Fibroblast of skin of scalp (primary cell): ENCODE results near the gene SLC35B2.
"Not testable (repeated sequence)": the region's sequence is repeated elsewhere in the genome, so short reads cannot be mapped to it uniquely, and the experiment has no call there.

Source experiments
- DNase-seq: peaks from one replicate; pipeline ENCODE4 v3.0.0-alpha.2; 2013

The SLC35B2 gene

GRCh38 chr6:44233567-44234100 is 23.7 kb downstream of the SLC35B2 start:
- DNase-seq: no peak

- DNase-seq: no peak
Observed at GRCh38 chr6:44232676-44233566, 24.4 kb downstream of the SLC35B2 start.

GRCh38 chr6:44231426-44231825 is 25.9 kb downstream of the SLC35B2 start:
- not testable (repeated sequence) for DNase-seq

- no peak for DNase-seq
Observed at GRCh38 chr6:44230034-44230675, 27.2 kb downstream of the SLC35B2 start.

- DNase-seq: no peak
Observed at GRCh38 chr6:44229376-44230033, 27.8 kb downstream of the SLC35B2 start.

GRCh38 chr6:44228836-44229235 is 28.5 kb downstream of the SLC35B2 start:
- peak; percentile 15 for DNase-seq

GRCh38 chr6:44228433-44228832 is 28.9 kb downstream of the SLC35B2 start:
- DNase-seq: no peak

GRCh38 chr6:44228031-44228430 is 29.3 kb downstream of the SLC35B2 start:
- DNase-seq: no peak

- no peak for DNase-seq
Observed at GRCh38 chr6:44227148-44227793, 30.1 kb downstream of the SLC35B2 start.

GRCh38 chr6:44226368-44227147 is 30.8 kb downstream of the SLC35B2 start:
- DNase-seq: no peak

GRCh38 chr6:44225579-44226325 is 31.6 kb downstream of the SLC35B2 start:
- DNase-seq: no peak

- no peak for DNase-seq
Observed at GRCh38 chr6:44224965-44225305, 32.4 kb downstream of the SLC35B2 start.

- DNase-seq: peak; percentile 21
Observed at GRCh38 chr6:44224029-44224964, 33.0 kb downstream of the SLC35B2 start.

GRCh38 chr6:44223319-44224028 is 33.9 kb downstream of the SLC35B2 start, which contains the start of gene SLC29A1:
TSS of gene SLC29A1 (plus strand) at chr6:44223595. CDS start at chr6:44227314, 3,719 bp downstream.
- DNase-seq: peak; percentile 46

GRCh38 chr6:44222486-44223318 is 34.6 kb downstream of the SLC35B2 start:
- DNase-seq: no peak

- DNase-seq: no peak
Observed at GRCh38 chr6:44221961-44222335, 35.4 kb downstream of the SLC35B2 start.

GRCh38 chr6:44221291-44221960 is 35.9 kb downstream of the SLC35B2 start:
- peak; percentile 87 for DNase-seq

- no peak for DNase-seq
Observed at GRCh38 chr6:44220913-44221290, 36.4 kb downstream of the SLC35B2 start.
